OCI-LY7 (cell line): ENCODE measurements around the gene ATP8B3. TPM values are rescaled to one million over a fixed set of nuclear protein-coding genes. Genes with fewer than 3 reads are reported as not detected.

Source experiments
- BruUV-seq: library from RNA; stranded (reverse); fragments of 400-500 nt; replicated peaks from 2 replicates; lab custom pipeline; 2021; lab: Mats Ljungman, UMichigan
- CTCF ChIA-PET: fragments of 300-600 bp; sonication (Branson Sonifier 250); formaldehyde crosslinking; loops from one replicate; lab custom pipeline; 2022; ENCODE audit warnings: antibody characterized with exemption; ENCODE audit not compliant: unreplicated experiment; lab: Charles Lee
- POLR2A ChIA-PET: fragments of 300-600 bp; sonication (Branson Sonifier 250); formaldehyde crosslinking; loops from one replicate; lab custom pipeline; 2022; ENCODE audit warnings: antibody characterized with exemption; lab: Charles Lee
- DNase-seq: peaks from one replicate; pipeline ENCODE4 v3.0.0-alpha.2; 2015; ENCODE audit warnings: low spot score
- H2AFZ ChIP-seq: fragments of 200-600 bp; sonication (generic), shearing (Covaris generic); 2 replicates; pipeline ENCODE4 v1.6.1; 2014; ENCODE audit warnings: mild to moderate bottlenecking, antibody characterized with exemption, low read length, moderate library complexity
- H3K27ac ChIP-seq: fragments of 200-600 bp; sonication (generic); 2 replicates; pipeline ENCODE4 v1.5.1; 2014; ENCODE audit warnings: mixed run types, low read depth, mild to moderate bottlenecking, moderate library complexity, low read length, inconsistent platforms; ENCODE audit not compliant: poor library complexity, severe bottlenecking
- H3K36me3 ChIP-seq: fragments of 200-600 bp; sonication (generic); 2 replicates; pipeline ENCODE4 v1.6.1; 2014; ENCODE audit warnings: mild to moderate bottlenecking, antibody characterized with exemption, low read length, moderate library complexity, mixed read lengths; ENCODE audit not compliant: insufficient read depth
- H3K4me1 ChIP-seq: fragments of 200-600 bp; sonication (generic); 2 replicates; pipeline ENCODE4 v1.5.1; 2014; ENCODE audit warnings: mild to moderate bottlenecking, low read length; ENCODE audit not compliant: insufficient read depth, poor library complexity, severe bottlenecking
- H3K4me2 ChIP-seq: fragments of 200-600 bp; sonication (generic); 2 replicates; pipeline ENCODE4 v1.6.1; 2014; ENCODE audit warnings: mild to moderate bottlenecking, low read length
- H3K4me3 ChIP-seq: fragments of 200-600 bp; sonication (generic); 2 replicates; pipeline ENCODE4 v1.5.1; 2014; ENCODE audit warnings: mild to moderate bottlenecking, low read depth, low read length; ENCODE audit not compliant: poor library complexity, severe bottlenecking
- H3K79me2 ChIP-seq: fragments of 200-600 bp; sonication (generic); 2 replicates; pipeline ENCODE4 v1.6.1; 2016; ENCODE audit warnings: low read depth, mild to moderate bottlenecking, low read length, moderate library complexity, mixed read lengths; ENCODE audit not compliant: insufficient read depth
- H3K9me2 ChIP-seq: fragments of 200-600 bp; sonication (generic); 2 replicates; pipeline ENCODE4 v1.6.1; 2016; ENCODE audit warnings: mild to moderate bottlenecking, low read length, mixed read lengths; ENCODE audit not compliant: insufficient read depth
- H3K9me3 ChIP-seq: fragments of 200-600 bp; sonication (generic); 2 replicates; pipeline ENCODE4 v1.6.1; 2014; ENCODE audit warnings: mild to moderate bottlenecking, mixed run types, low read length, mixed read lengths
- H4K20me1 ChIP-seq: fragments of 200-600 bp; sonication (generic); 2 replicates; pipeline ENCODE4 v1.6.1; 2014; ENCODE audit warnings: mild to moderate bottlenecking, antibody characterized with exemption, low read length, moderate library complexity, mixed read lengths; ENCODE audit not compliant: insufficient read depth
- EZH2phosphoT487 ChIP-seq: fragments of 200-600 bp; sonication (generic); IDR thresholded peaks from 2 replicates; pipeline ENCODE4 v1.6.1; 2018; ENCODE audit warnings: low read depth, borderline replicate concordance, mild to moderate bottlenecking, mixed run types, antibody characterized with exemption, low read length, moderate library complexity, mixed read lengths
- intact Hi-C: fragments of 100-400 bp; cut with micrococcal nuclease; formaldehyde crosslinking; loops from one replicate; pipeline ENCODE4 v1.10.0; 2022; ENCODE audit not compliant: unreplicated experiment
- total RNA-seq, 2 experiments: library from RNA; depleted of rRNA in 1 of 2; stranded (reverse); fragments of >200 nt in 1 of 2; shearing (Covaris generic) in 1 of 2; gene quantifications; 2 replicates each; pipeline ENCODE4 v1.2.3, GENCODE V29; 2014 to 2022
- TF ChIP-seq, protein P1 (sequence below): fragments of 200-600 bp; sonication (generic); conservative IDR thresholded peaks from 2 replicates; pipeline ENCODE4 v1.5.1; 2014; ENCODE audit warnings: mild to moderate bottlenecking, antibody characterized with exemption, low read length, moderate library complexity, mixed read lengths

ATP8B3 gene
- total RNA-seq, 2 experiments from 2014 or later, result 5.9 to 19.3 TPM

DNA sequence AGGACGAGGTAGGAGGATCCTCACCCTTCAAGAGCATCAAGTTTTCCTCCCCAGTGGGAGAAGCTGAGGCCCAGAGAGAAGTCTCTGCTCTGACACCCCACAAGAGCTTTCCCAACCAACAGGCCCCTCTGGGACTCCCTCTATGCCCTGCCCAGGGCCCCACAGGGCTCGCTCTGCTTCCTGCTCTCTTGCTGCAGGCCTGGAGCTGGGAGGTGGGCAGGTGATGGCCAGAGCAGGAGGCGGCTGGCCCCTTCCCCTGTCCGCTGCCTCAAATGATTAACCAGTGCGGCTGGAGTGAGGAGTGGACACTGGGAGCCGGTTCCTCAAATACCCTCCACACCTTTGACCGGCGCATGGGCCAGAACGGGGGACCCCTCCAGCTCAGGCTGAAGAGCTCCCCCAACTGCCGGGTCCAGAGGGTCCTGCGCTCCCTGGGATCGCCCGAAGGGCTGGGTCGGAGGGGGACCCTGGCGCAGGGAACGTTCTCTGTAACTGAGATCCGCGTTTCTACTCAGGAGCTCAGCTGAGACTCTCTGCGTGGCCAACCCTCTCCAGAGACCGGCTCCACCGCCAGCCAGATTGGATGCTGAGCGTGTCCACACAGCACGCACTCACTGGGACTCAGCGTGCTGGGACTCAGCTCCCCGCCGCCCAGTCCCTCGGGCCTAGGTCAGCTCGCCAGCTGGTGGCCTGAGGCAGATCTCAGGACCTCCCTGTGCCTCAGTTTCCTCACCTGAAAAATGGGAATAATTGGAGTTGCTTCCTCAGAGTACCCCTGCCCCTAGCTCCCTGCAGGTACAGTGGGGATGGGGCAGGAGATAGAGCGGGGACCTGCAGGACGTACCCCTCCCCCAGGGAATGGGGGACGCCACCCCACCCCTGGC is 65.4 kb downstream of the ATP8B3 start:
- no peak overlapping the region for H3K27ac ChIP-seq
- no peaks in the 10 kb centered on the region for H3K79me2 ChIP-seq
- BruUV-seq, result no TSS peak
- no peaks in the 10 kb centered on the region for H3K9me3 ChIP-seq
- H3K36me3 ChIP-seq, result no peaks in the 10 kb centered on the region
- no peak overlapping the region for H2AFZ ChIP-seq
- no peaks in the 10 kb centered on the region for H4K20me1 ChIP-seq
- H3K9me2 ChIP-seq, result no peaks in the 10 kb centered on the region
- intact Hi-C loops, result no loop called here
- peaks cover 19% of the 10 kb centered on the region for H3K4me1 ChIP-seq
- no peak for DNase-seq
- TF ChIP-seq EZH2phosphoT487, result no peak
- TF ChIP-seq, protein P1, sequence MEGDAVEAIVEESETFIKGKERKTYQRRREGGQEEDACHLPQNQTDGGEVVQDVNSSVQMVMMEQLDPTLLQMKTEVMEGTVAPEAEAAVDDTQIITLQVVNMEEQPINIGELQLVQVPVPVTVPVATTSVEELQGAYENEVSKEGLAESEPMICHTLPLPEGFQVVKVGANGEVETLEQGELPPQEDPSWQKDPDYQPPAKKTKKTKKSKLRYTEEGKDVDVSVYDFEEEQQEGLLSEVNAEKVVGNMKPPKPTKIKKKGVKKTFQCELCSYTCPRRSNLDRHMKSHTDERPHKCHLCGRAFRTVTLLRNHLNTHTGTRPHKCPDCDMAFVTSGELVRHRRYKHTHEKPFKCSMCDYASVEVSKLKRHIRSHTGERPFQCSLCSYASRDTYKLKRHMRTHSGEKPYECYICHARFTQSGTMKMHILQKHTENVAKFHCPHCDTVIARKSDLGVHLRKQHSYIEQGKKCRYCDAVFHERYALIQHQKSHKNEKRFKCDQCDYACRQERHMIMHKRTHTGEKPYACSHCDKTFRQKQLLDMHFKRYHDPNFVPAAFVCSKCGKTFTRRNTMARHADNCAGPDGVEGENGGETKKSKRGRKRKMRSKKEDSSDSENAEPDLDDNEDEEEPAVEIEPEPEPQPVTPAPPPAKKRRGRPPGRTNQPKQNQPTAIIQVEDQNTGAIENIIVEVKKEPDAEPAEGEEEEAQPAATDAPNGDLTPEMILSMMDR, result no peak
- CTCF ChIA-PET, result no interaction called here
- POLR2A ChIA-PET, result interaction anchor here (0.6 kb wide), 2 partner anchors 45 to 500 kb away, joined by 3 to 4 read pairs; no protein-coding TSS in a partner anchor
- H3K4me3 ChIP-seq, result no peak overlapping the region
- no peak overlapping the region for H3K4me2 ChIP-seq

DNA sequence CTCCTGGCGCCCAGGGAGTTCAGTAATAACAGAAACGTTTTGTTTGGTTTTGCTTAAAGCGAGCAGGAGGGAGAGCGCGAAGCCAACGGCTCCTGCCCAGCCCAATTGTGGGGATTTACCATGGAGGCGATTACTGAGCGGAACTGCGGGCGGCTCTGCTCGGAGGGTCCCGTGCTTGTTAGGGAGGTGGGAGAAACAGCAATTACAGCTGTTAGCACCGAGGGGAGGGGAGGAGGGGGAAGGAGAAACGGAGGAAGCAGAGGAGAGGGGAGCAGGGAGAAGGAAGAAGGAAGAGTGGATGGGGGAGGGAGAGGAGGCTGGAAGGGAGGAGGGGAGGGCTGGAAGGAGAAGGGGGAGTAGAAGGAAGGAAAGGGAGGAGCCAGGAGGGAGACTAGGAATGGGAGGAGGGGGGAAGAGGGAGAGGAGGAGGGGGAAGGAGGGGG is 66.5 kb downstream of the ATP8B3 start:
- H2AFZ ChIP-seq, result no peak overlapping the region
- peaks cover 17% of the 10 kb centered on the region for H3K4me1 ChIP-seq
- no peaks in the 10 kb centered on the region for H3K79me2 ChIP-seq
- BruUV-seq, result no TSS peak
- TF ChIP-seq, protein P1, result no peak
- TF ChIP-seq EZH2phosphoT487, result no peak
- no peaks in the 10 kb centered on the region for H4K20me1 ChIP-seq
- ChIA-PET POLR2A (interaction anchor here (0.6 kb wide), 1 partner anchor 47 kb away, joined by 4 read pairs; no protein-coding TSS in a partner anchor), CTCF (no interaction called here)
- H3K9me2 ChIP-seq, result no peaks in the 10 kb centered on the region
- no peaks in the 10 kb centered on the region for H3K9me3 ChIP-seq
- H3K27ac ChIP-seq, result no peak overlapping the region
- H3K36me3 ChIP-seq, result no peaks in the 10 kb centered on the region
- H3K4me2 ChIP-seq, result no peak overlapping the region
- no peak for DNase-seq
- intact Hi-C loops, result no loop called here
- H3K4me3 ChIP-seq, result no peak overlapping the region
